IMR-90 (cell line): ENCODE results near the gene LY6G6F. TPM values are rescaled to one million over a fixed set of nuclear protein-coding genes. Genes with fewer than 3 reads are reported as not detected.

ENCODE experiments used
- ATAC-seq: fragments of 200-7000 bp; cut with Tn5 transposase; 2 replicates; pipeline ENCODE4 v1.9.1; 2020; ENCODE audit warnings: low read depth, mild to moderate bottlenecking, moderate library complexity
- BruUV-seq: library from RNA; stranded (reverse); fragments of 400-500 nt; replicated peaks from 2 replicates; lab custom pipeline; 2021; lab: Mats Ljungman, UMichigan
- CTCF ChIA-PET: fragments of 300-600 bp; formaldehyde crosslinking; extraction: SDS; loops from one replicate; lab custom pipeline; 2021; ENCODE audit warnings: antibody characterized with exemption; lab: Yijun Ruan, JAX
- POLR2A ChIA-PET: fragments of 300-600 bp; sonication (Branson Sonifier 250); formaldehyde crosslinking; loops from one replicate; lab custom pipeline; 2022; ENCODE audit warnings: antibody characterized with exemption; ENCODE audit not compliant: unreplicated experiment; lab: Charles Lee
- DNase-seq: peaks from one replicate; pipeline ENCODE4 v3.0.0; 2013
- H2AFZ ChIP-seq: replicated peaks from 2 replicates; pipeline ENCODE3; 2013; ENCODE audit warnings: low read length, mild to moderate bottlenecking; ENCODE audit not compliant: poor library complexity
- H2AK5ac ChIP-seq: 2 replicates; pipeline ENCODE4 v1.6.1; 2013; ENCODE audit warnings: low read depth, low read length, inconsistent platforms
- H2AK9ac ChIP-seq: replicated peaks from 2 replicates; pipeline ENCODE3; 2013; ENCODE audit warnings: mild to moderate bottlenecking, low read depth, low read length, moderate library complexity; ENCODE audit not compliant: poor library complexity
- H2BK120ac ChIP-seq: 2 replicates; pipeline ENCODE4 v1.6.1; 2013; ENCODE audit warnings: low read depth, low read length, inconsistent platforms
- H2BK15ac ChIP-seq: 3 replicates; pipeline ENCODE4 v1.6.1; 2013; ENCODE audit warnings: low read depth, low read length, inconsistent platforms
- H2BK20ac ChIP-seq: 2 replicates; pipeline ENCODE4 v1.6.1; 2013; ENCODE audit warnings: low read depth, mild to moderate bottlenecking, inconsistent platforms, low read length, moderate library complexity
- H2BK5ac ChIP-seq: 2 replicates; pipeline ENCODE4 v1.6.1; 2013; ENCODE audit warnings: mild to moderate bottlenecking, low read depth, low read length, inconsistent platforms; ENCODE audit not compliant: poor library complexity, severe bottlenecking
- H3K14ac ChIP-seq: replicated peaks from 2 replicates; pipeline ENCODE4 v1.6.1; 2013; ENCODE audit warnings: low read depth, low read length, inconsistent platforms
- H3K18ac ChIP-seq: 2 replicates; pipeline ENCODE4 v1.6.1; 2013; ENCODE audit warnings: low read depth, low read length, control low read depth
- H3K23ac ChIP-seq: 2 replicates; pipeline ENCODE4 v1.6.1; 2013; ENCODE audit warnings: low read depth, low read length, inconsistent platforms
- H3K27ac ChIP-seq: 2 replicates; pipeline ENCODE4 v1.5.1; 2013; ENCODE audit warnings: mild to moderate bottlenecking, control low read depth, low read length; ENCODE audit not compliant: insufficient read depth
- H3K27me3 ChIP-seq: 2 replicates; pipeline ENCODE4 v1.6.1; 2013; ENCODE audit warnings: low read length; ENCODE audit not compliant: control insufficient read depth, insufficient read depth
- H3K36me3 ChIP-seq: 2 replicates; pipeline ENCODE4 v1.6.1; 2013; ENCODE audit warnings: low read length, mixed read lengths; ENCODE audit not compliant: control insufficient read depth, insufficient read depth
- H3K4ac ChIP-seq: 2 replicates; pipeline ENCODE4 v1.6.1; 2013; ENCODE audit warnings: low read depth, low read length, inconsistent platforms
- H3K4me1 ChIP-seq: 2 replicates; pipeline ENCODE4 v1.6.1; 2013; ENCODE audit warnings: low read length, mixed read lengths; ENCODE audit not compliant: control insufficient read depth, insufficient read depth
- H3K4me2 ChIP-seq: 2 replicates; pipeline ENCODE4 v1.6.1; 2013; ENCODE audit warnings: low read depth, mild to moderate bottlenecking, control low read depth, low read length, moderate library complexity
- H3K4me3 ChIP-seq: 2 replicates; pipeline ENCODE4 v1.5.1; 2013; ENCODE audit warnings: low read depth, mild to moderate bottlenecking, control low read depth, low read length, moderate library complexity; ENCODE audit not compliant: insufficient read depth
- H3K56ac ChIP-seq: 2 replicates; pipeline ENCODE4 v1.6.1; 2013; ENCODE audit warnings: low read length, inconsistent platforms; ENCODE audit not compliant: insufficient read depth; ENCODE audit errors: extremely low read depth
- H3K79me1 ChIP-seq, 2 experiments: 2 replicates each; pipeline ENCODE4 v1.6.1; 2013; ENCODE audit warnings: low read length in 2 of 2, inconsistent platforms in 1 of 2, low read depth in 1 of 2
- H3K9ac ChIP-seq: 2 replicates; pipeline ENCODE4 v1.6.1; 2013; ENCODE audit warnings: low read depth, low read length, control low read depth
- H3K9me1 ChIP-seq: 2 replicates; pipeline ENCODE4 v1.6.1; 2013; ENCODE audit warnings: low read length, inconsistent platforms; ENCODE audit not compliant: insufficient read depth
- H3K9me3 ChIP-seq: 2 replicates; pipeline ENCODE4 v1.6.1; 2013; ENCODE audit warnings: low read length; ENCODE audit not compliant: control insufficient read depth, insufficient read depth
- H4K20me1 ChIP-seq: 2 replicates; pipeline ENCODE4 v1.6.1; 2013; ENCODE audit warnings: low read length, inconsistent platforms; ENCODE audit not compliant: insufficient read depth
- H4K5ac ChIP-seq: 2 replicates; pipeline ENCODE4 v1.6.1; 2013; ENCODE audit warnings: mild to moderate bottlenecking, low read depth, low read length, control low read depth
- H4K8ac ChIP-seq, 2 experiments: 2 replicates each; pipeline ENCODE4 v1.6.1; 2013; ENCODE audit warnings: low read depth in 2 of 2, low read length in 2 of 2, control low read depth in 1 of 2, inconsistent platforms in 1 of 2
- H4K91ac ChIP-seq: 2 replicates; pipeline ENCODE4 v1.6.1; 2013; ENCODE audit warnings: low read depth, low read length, inconsistent platforms; ENCODE audit not compliant: insufficient read depth
- BHLHE40 ChIP-seq: fragments of 150-350 bp; IDR thresholded peaks from 2 replicates; pipeline ENCODE4 v1.6.1; 2016; ENCODE audit warnings: mild to moderate bottlenecking, low read depth, low read length
- CHD1 ChIP-seq: IDR thresholded peaks from 2 replicates; pipeline ENCODE4 v1.6.1; 2012; ENCODE audit warnings: low read depth, low read length, improper control_type of control experiment
- FOS ChIP-seq: fragments of 150-350 bp; IDR thresholded peaks from 2 replicates; pipeline ENCODE4 v1.6.1; 2016; ENCODE audit warnings: low read depth, low read length
- MAFK ChIP-seq: IDR thresholded peaks from 2 replicates; pipeline ENCODE4 v1.6.1; 2012; ENCODE audit warnings: low read depth, low read length, improper control_type of control experiment
- MAZ ChIP-seq: IDR thresholded peaks from 2 replicates; pipeline ENCODE4 v1.6.1; 2012; ENCODE audit warnings: low read depth, mild to moderate bottlenecking, low read length, improper control_type of control experiment, moderate library complexity, borderline replicate concordance
- MXI1 ChIP-seq: IDR thresholded peaks from 2 replicates; pipeline ENCODE4 v1.6.1; 2012; ENCODE audit warnings: low read depth, mild to moderate bottlenecking, low read length, moderate library complexity, borderline replicate concordance
- POLR2A ChIP-seq: IDR thresholded peaks from 2 replicates; pipeline ENCODE4 v1.6.1; 2012; ENCODE audit warnings: mild to moderate bottlenecking, low read depth, low read length
- RAD21 ChIP-seq: IDR thresholded peaks from 2 replicates; pipeline ENCODE4 v1.6.1; 2012; ENCODE audit warnings: low read length, improper control_type of control experiment
- WGBS, 2 experiments: methylation state at CpG; one replicate each; pipeline versions ENCODE4 v1.1.5 to v1.1.7; 2013; ENCODE audit warnings: missing lambda C conversion rate in 2 of 2; ENCODE audit not compliant: insufficient read length in 1 of 2; ENCODE audit errors: extremely low coverage in 2 of 2; 5-methylcytosine and 5-hydroxymethylcytosine counted together
- dilution Hi-C: fragments of 300-500 bp; cut with HindIII; formaldehyde crosslinking; loops from one replicate; pipeline ENCODE4 v1.14.3; 2018; ENCODE audit warnings: low sequenced_read_pairs; ENCODE audit not compliant: unreplicated experiment
- in situ Hi-C: fragments of 300-500 bp; cut with MboI; formaldehyde crosslinking; loops from 3 replicates; pipeline ENCODE4 v1.14.3; 2019; ENCODE audit warnings: low sequenced_read_pairs, inconsistent platforms, mixed read lengths
- intact Hi-C: fragments of 100-400 bp; cut with micrococcal nuclease; formaldehyde crosslinking; loops from 2 replicates; pipeline ENCODE4 v1.10.0; 2022
- polyA plus RNA-seq, 3 experiments: library from polyadenylated mRNA; depleted of rRNA; stranded (reverse); fragments of >200 nt; gene quantifications; 2 replicates each; pipeline ENCODE4 v1.2.3, GENCODE V29; 2012; ENCODE audit warnings: low replicate concordance in 1 of 3
- total RNA-seq: library from RNA; depleted of rRNA; stranded (reverse); fragments of >200 nt; gene quantifications from 2 replicates; pipeline ENCODE4 v1.2.3, GENCODE V29; 2012

Gene LY6G6F
- total and polyA plus RNA-seq, 2 of the 4 experiments (the other 2 are of a cell fraction) = not detected

GRCh38 chr6:31663961-31664789, 42.5 kb upstream of the LY6G6F start:
- Histone ChIP-seq H4K20me1 (peaks cover 5% of the 10 kb centered on the region), H3K14ac (peak overlapping the region; percentile 85), H3K9me1 (0 out of 2 replicates have a peak, but pooled peaks cover 3% of the 10 kb centered on the region), H2BK20ac (peak overlapping the region; percentile 65), H3K9me3 (no peaks in the 10 kb centered on the region), H3K36me3 (peaks cover 25% of the 10 kb centered on the region), H4K8ac (peak overlapping the region; percentile 44 to 98), H3K4me1 (peaks cover 14% of the 10 kb centered on the region), H4K5ac (peak overlapping the region; percentile 45), H3K79me1 (peaks cover 10 to 83% of the 10 kb centered on the region in 2 experiments), H3K4me2 (peak overlapping the region; percentile 74), H3K23ac (peak overlapping the region; percentile 78), H3K27me3 (no peaks in the 10 kb centered on the region), H3K56ac (peak overlapping the region; percentile 46), H2AK9ac (peak overlapping the region; percentile 99), H3K4me3 (peak overlapping the region; percentile 74), H4K91ac (peak overlapping the region; percentile 80), H3K4ac (peak overlapping the region; percentile 80), H2BK120ac (peak overlapping the region; percentile 75), H2BK15ac (peak overlapping the region; percentile 63; the same call in 2 of the 3 replicates), H3K18ac (peak overlapping the region; percentile 30), H2BK5ac (peak overlapping the region; percentile 82), H3K27ac (peak overlapping the region; percentile 80), H3K9ac (peak overlapping the region; percentile 67), H2AK5ac (peak overlapping the region; percentile 84), H2AFZ (peak overlapping the region; percentile 90)
- intact Hi-C loops = loop anchor here (2.0 to 5.0 kb wide), 2 partner anchors 117 to 168 kb away; partner anchors contain the start of genes ATP6V1G2 and NFKBIL1
- whole genome bisulfite sequencing, 2 experiments = 7% methylated on average over 9 of the region's 17 CpGs; no CpG with 5 or more reads in 1 of the 2 experiments
- dilution Hi-C loops = no loop called here
- BruUV-seq = TSS peak; percentile 42
- POLR2A ChIA-PET = interaction anchor here (0.7 to 1.4 kb wide), 3 partner anchors 12 to 66 kb away, joined by 3 to 8 read pairs (median 3); partner anchors contain the start of gene BAG6
- ATAC-seq (peak; percentile 22), DNase-seq (peak; percentile 89)
- in situ Hi-C loops = no loop called here
- TF ChIP-seq POLR2A (0 out of 2 replicates have a peak, but pooled peaks have one; percentile 32), RAD21 (no peak; the same call in 1 of the 2 replicates), MAZ (peak; percentile 49; the same call in 1 of the 2 replicates), MXI1 (0 out of 2 replicates have a peak, but pooled peaks have one; percentile 22), FOS (peak; percentile 72; the same call in 1 of the 2 replicates), CHD1 (no peak; the same call in 1 of the 2 replicates), MAFK (no peak), BHLHE40 (no peak)
- CTCF ChIA-PET = interaction anchor here (0.9 to 1.3 kb wide), 2 partner anchors 11 to 12 kb away, joined by 3 to 5 read pairs; partner anchors contain the start of gene BAG6
